ENCODE results near the gene RIN3.

Gene RIN3

GRCh38 chr14:92493024-92493423 is 20.6 kb upstream of the RIN3 start:
- Mint-ChIP-seq H3K9me3 (no peaks in the 10 kb centered on the region), H3K36me3 (ENCODE audit: insufficient read depth) (peaks cover 4% of the 10 kb centered on the region), H3K27ac (no peak overlapping the region), H3K4me3 (no peak overlapping the region), H3K4me1 (ENCODE audit: low read depth in 2 of 2) (peaks cover 4 to 8% of the 10 kb centered on the region in 2 donors), H3K27me3 (no peaks in the 10 kb centered on the region)
- ATAC-seq (replicated peaks) = no peak
- DNase-seq = no peak

GRCh38 chr14:92493492-92493891 is 20.1 kb upstream of the RIN3 start:
- no peak overlapping the region for H3K4me3 Mint-ChIP-seq

GRCh38 chr14:92494512-92494911 is 19.1 kb upstream of the RIN3 start:
- Mint-ChIP-seq H3K9me3 (no peaks in the 10 kb centered on the region), H3K27me3 (no peaks in the 10 kb centered on the region), H3K36me3 (ENCODE audit: insufficient read depth) (peaks cover 4% of the 10 kb centered on the region), H3K4me1 (ENCODE audit: low read depth in 2 of 2) (peaks cover 4 to 6% of the 10 kb centered on the region in 2 donors), H3K4me3 (no peak overlapping the region), H3K27ac (no peak overlapping the region)
- ATAC-seq (replicated peaks) (no peak), DNase-seq (no peak)

More at GRCh38 chr14:92493492-92493891, 20.1 kb upstream of the RIN3 start:
- Mint-ChIP-seq H3K27ac (no peak overlapping the region), H3K4me1 (ENCODE audit: low read depth in 2 of 2) (peaks cover 4 to 6% of the 10 kb centered on the region in 2 donors), H3K9me3 (no peaks in the 10 kb centered on the region), H3K36me3 (ENCODE audit: insufficient read depth) (peaks cover 4% of the 10 kb centered on the region), H3K27me3 (no peaks in the 10 kb centered on the region)
- no peak for ATAC-seq (replicated peaks)
- no peak for DNase-seq

- peaks cover 0 to 1% of the 10 kb centered on the region in 2 donors for H3K27me3 Mint-ChIP-seq
- ATAC-seq (replicated peaks) (no peak), DNase-seq (no peak)
- no peak overlapping the region for H3K4me3 Mint-ChIP-seq
- peaks cover 4 to 5% of the 10 kb centered on the region in 2 donors for H3K4me1 Mint-ChIP-seq (ENCODE audit: low read depth in 2 of 2)
- H3K36me3 Mint-ChIP-seq (ENCODE audit: insufficient read depth) = peaks cover 4% of the 10 kb centered on the region
- no peaks in the 10 kb centered on the region for H3K9me3 Mint-ChIP-seq
- no peak overlapping the region for H3K27ac Mint-ChIP-seq
Measured at GRCh38 chr14:92495027-92495426, 18.6 kb upstream of the RIN3 start.

- ATAC-seq (replicated peaks) = no peak
- H3K27me3 Mint-ChIP-seq = peaks cover 0 to 8% of the 10 kb centered on the region in 2 donors
Measured at GRCh38 chr14:92496191-92496857, 17.3 kb upstream of the RIN3 start.

GRCh38 chr14:92497391-92497790 is 16.2 kb upstream of the RIN3 start:
- Mint-ChIP-seq H3K27ac (no peak overlapping the region), H3K9me3 (no peaks in the 10 kb centered on the region), H3K36me3 (ENCODE audit: insufficient read depth) (peaks cover 4% of the 10 kb centered on the region), H3K4me3 (no peak overlapping the region), H3K4me1 (ENCODE audit: low read depth in 2 of 2) (peaks cover 4 to 5% of the 10 kb centered on the region in 2 donors), H3K27me3 (peaks cover 0 to 8% of the 10 kb centered on the region in 2 donors)
- no peak for DNase-seq
- no peak for ATAC-seq (replicated peaks)

More at GRCh38 chr14:92496191-92496857, 17.3 kb upstream of the RIN3 start:
- no peak for DNase-seq
- Mint-ChIP-seq H3K4me1 (ENCODE audit: low read depth in 2 of 2) (peaks cover 4 to 5% of the 10 kb centered on the region in 2 donors), H3K36me3 (ENCODE audit: insufficient read depth) (peaks cover 4% of the 10 kb centered on the region), H3K27ac (no peak overlapping the region), H3K4me3 (no peak overlapping the region), H3K9me3 (no peaks in the 10 kb centered on the region)

GRCh38 chr14:92499234-92499633 is 14.3 kb upstream of the RIN3 start:
- H3K27me3 Mint-ChIP-seq = peaks cover 0 to 8% of the 10 kb centered on the region in 2 donors
- H3K36me3 Mint-ChIP-seq (ENCODE audit: insufficient read depth) = no peaks in the 10 kb centered on the region
- ATAC-seq (replicated peaks) (no peak), DNase-seq (no peak)
- no peak overlapping the region for H3K27ac Mint-ChIP-seq
- no peak overlapping the region for H3K4me3 Mint-ChIP-seq
- no peaks in the 10 kb centered on the region for H3K9me3 Mint-ChIP-seq
- peaks cover 3 to 5% of the 10 kb centered on the region in 2 donors for H3K4me1 Mint-ChIP-seq (ENCODE audit: low read depth in 2 of 2)

- Mint-ChIP-seq H3K27me3 (peaks cover 0 to 8% of the 10 kb centered on the region in 2 donors), H3K27ac (no peak overlapping the region), H3K36me3 (ENCODE audit: insufficient read depth) (no peaks in the 10 kb centered on the region), H3K4me3 (no peak overlapping the region), H3K9me3 (no peaks in the 10 kb centered on the region), H3K4me1 (ENCODE audit: low read depth in 2 of 2) (peaks cover 6 to 10% of the 10 kb centered on the region in 2 donors)
- ATAC-seq (replicated peaks) = no peak
- no peak for DNase-seq
Measured at GRCh38 chr14:92500491-92500941, 13.1 kb upstream of the RIN3 start.

- Mint-ChIP-seq H3K27ac (no peak overlapping the region), H3K4me1 (ENCODE audit: low read depth in 2 of 2) (peaks cover 11 to 13% of the 10 kb centered on the region in 2 donors), H3K4me3 (no peak overlapping the region), H3K36me3 (ENCODE audit: insufficient read depth) (no peaks in the 10 kb centered on the region), H3K27me3 (peaks cover 0 to 8% of the 10 kb centered on the region in 2 donors), H3K9me3 (no peaks in the 10 kb centered on the region)
- DNase-seq (no peak), ATAC-seq (replicated peaks) (no peak)
Measured at GRCh38 chr14:92501891-92502351, 11.7 kb upstream of the RIN3 start.

GRCh38 chr14:92502541-92503286 is 10.9 kb upstream of the RIN3 start:
- H3K27me3 Mint-ChIP-seq = peaks cover 0 to 8% of the 10 kb centered on the region in 2 donors
- no peaks in the 10 kb centered on the region for H3K36me3 Mint-ChIP-seq (ENCODE audit: insufficient read depth)
- DNase-seq = no peak
- H3K4me3 Mint-ChIP-seq = no peak overlapping the region
- no peaks in the 10 kb centered on the region for H3K9me3 Mint-ChIP-seq
- no peak overlapping the region for H3K27ac Mint-ChIP-seq
- no peak for ATAC-seq (replicated peaks)
- peaks cover 18 to 19% of the 10 kb centered on the region in 2 donors for H3K4me1 Mint-ChIP-seq (ENCODE audit: low read depth in 2 of 2)

GRCh38 chr14:92503756-92504491 is 9.7 kb upstream of the RIN3 start:
- ATAC-seq (replicated peaks) (no peak), DNase-seq (no peak)
- peaks cover 18 to 19% of the 10 kb centered on the region in 2 donors for H3K4me1 Mint-ChIP-seq (ENCODE audit: low read depth in 2 of 2)
- peaks cover 0 to 8% of the 10 kb centered on the region in 2 donors for H3K27me3 Mint-ChIP-seq
- no peaks in the 10 kb centered on the region for H3K9me3 Mint-ChIP-seq
- H3K36me3 Mint-ChIP-seq (ENCODE audit: insufficient read depth) = no peaks in the 10 kb centered on the region
- H3K27ac Mint-ChIP-seq = peak overlapping the region; percentile 25 to 26
- H3K4me3 Mint-ChIP-seq = no peak overlapping the region

GRCh38 chr14:92505826-92506225 is 7.8 kb upstream of the RIN3 start:
- Mint-ChIP-seq H3K27ac (peak overlapping the region in 1 of 2 donors; percentile 73), H3K9me3 (no peaks in the 10 kb centered on the region)
- ATAC-seq (replicated peaks) = no peak

GRCh38 chr14:92506231-92506630 is 7.3 kb upstream of the RIN3 start:
- Mint-ChIP-seq H3K4me1 (ENCODE audit: low read depth in 2 of 2) (peaks cover 21 to 22% of the 10 kb centered on the region in 2 donors), H3K4me3 (peak overlapping the region in 1 of 2 donors; percentile 23), H3K36me3 (ENCODE audit: insufficient read depth) (peaks cover 3% of the 10 kb centered on the region), H3K27ac (peak overlapping the region in 1 of 2 donors; percentile 73), H3K9me3 (no peaks in the 10 kb centered on the region), H3K27me3 (no peaks in the 10 kb centered on the region)
- ATAC-seq (replicated peaks) (no peak), DNase-seq (no peak)

More at GRCh38 chr14:92505826-92506225, 7.8 kb upstream of the RIN3 start:
- Mint-ChIP-seq H3K27me3 (no peaks in the 10 kb centered on the region), H3K4me3 (peak overlapping the region in 1 of 2 donors; percentile 23), H3K36me3 (ENCODE audit: insufficient read depth) (no peaks in the 10 kb centered on the region), H3K4me1 (ENCODE audit: low read depth in 2 of 2) (peaks cover 18 to 19% of the 10 kb centered on the region in 2 donors)
- DNase-seq = no peak
